Measurements from ENCODE around the gene CDKN2B-AS1. TPM values are rescaled to one million over a fixed set of nuclear protein-coding genes. Genes with fewer than 3 reads are reported as not detected.

The CDKN2B-AS1 gene
- polyA plus RNA-seq, 2 of the 4 experiments (the other 2 are of a cell fraction), result not detected

GRCh38 chr9:22041344-22041743, 46.8 kb downstream of the CDKN2B-AS1 start:
- no peak for ATAC-seq
- ChIA-PET CTCF (no interaction called here), POLR2A (no interaction called here)
- no peak for DNase-seq (ENCODE audit: low read depth in 1 of 2, low spot score in 1 of 2)
- Histone ChIP-seq H3K27ac (no peak overlapping the region), H3K9me3 (no peaks in the 10 kb centered on the region), H3K4me1 (no peaks in the 10 kb centered on the region), H3K4me3 (no peak overlapping the region), H3K4me2 (no peak overlapping the region)
- TF ChIP-seq ZSCAN20 (CRISPR knock-in tag; IDR thresholded peaks at IDR 0.05), result no peak
- no peak for TF ChIP-seq JUN (IDR thresholded peaks at IDR 0.05)
- no peak for TF ChIP-seq FOSB (CRISPR knock-in tag; IDR thresholded peaks at IDR 0.05)
- no peak for TF ChIP-seq PHF8 (IDR thresholded peaks at IDR 0.05; ENCODE audit: borderline replicate concordance, low read depth)
- TF ChIP-seq SMC3 (IDR thresholded peaks at IDR 0.05), result no peak
- TF ChIP-seq BCL3 (IDR thresholded peaks at IDR 0.05), result no peak
- no peak for TF ChIP-seq POLR2A (IDR thresholded peaks at IDR 0.05; ENCODE audit: low read length)
- no peak for TF ChIP-seq HES2 (IDR thresholded peaks at IDR 0.05)
- TF ChIP-seq USF2 (IDR thresholded peaks at IDR 0.05), result no peak
- no peak for TF ChIP-seq REST (IDR thresholded peaks at IDR 0.05)
- TF ChIP-seq HEYL (CRISPR knock-in tag; IDR thresholded peaks at IDR 0.05), result no peak
- no peak for TF ChIP-seq EP300 (IDR thresholded peaks at IDR 0.05)
- TF ChIP-seq HDAC2 (IDR thresholded peaks at IDR 0.05), result no peak
- TF ChIP-seq KDM1A (IDR thresholded peaks at IDR 0.05; ENCODE audit: low read depth), result no peak
- no peak for TF ChIP-seq ESRRA (IDR thresholded peaks at IDR 0.05; ENCODE audit: borderline replicate concordance, low read length)
- TF ChIP-seq MAZ (IDR thresholded peaks at IDR 0.05; ENCODE audit: borderline replicate concordance, low read depth, low read length), result no peak
- no peak for FAIRE-seq
- WGBS (ENCODE audit: missing lambda C conversion rate), result no CpG with 5 or more reads among the region's 1 CpG

GRCh38 chr9:22041775-22042174, 47.2 kb downstream of the CDKN2B-AS1 start:
- ATAC-seq, result no peak
- FAIRE-seq, result no peak
- Histone ChIP-seq H3K4me3 (no peak overlapping the region), H3K9me3 (no peaks in the 10 kb centered on the region), H3K4me2 (no peak overlapping the region), H3K4me1 (no peaks in the 10 kb centered on the region), H3K27ac (no peak overlapping the region)
- POLR2A ChIA-PET, result no interaction called here
- no peak for DNase-seq (ENCODE audit: low read depth in 1 of 2, low spot score in 1 of 2)
- CTCF ChIA-PET, result no interaction called here
- no peak for TF ChIP-seq HEYL (CRISPR knock-in tag; IDR thresholded peaks at IDR 0.05)
- TF ChIP-seq NFE2L2 (conservative IDR thresholded peaks at IDR 0.05; ENCODE audit: low read length), result no peak
- no peak for TF ChIP-seq KDM1A (IDR thresholded peaks at IDR 0.05; ENCODE audit: low read depth)
- TF ChIP-seq TFCP2L1 (CRISPR knock-in tag; IDR thresholded peaks at IDR 0.05), result no peak
- no peak for TF ChIP-seq PBX3 (IDR thresholded peaks at IDR 0.05)
- no peak for TF ChIP-seq CBX2 (IDR thresholded peaks at IDR 0.05; ENCODE audit: borderline replicate concordance, low read depth)
- no peak for TF ChIP-seq RFX5 (IDR thresholded peaks at IDR 0.05)
- TF ChIP-seq KDM5A (IDR thresholded peaks at IDR 0.05), result no peak
- TF ChIP-seq NR3C1 (IDR thresholded peaks at IDR 0.05), result no peak
- no peak for TF ChIP-seq RAD21 (conservative IDR thresholded peaks at IDR 0.05 in 1 of 2, IDR thresholded peaks at IDR 0.05 in 1 of 2)
- TF ChIP-seq ZSCAN20 (CRISPR knock-in tag; IDR thresholded peaks at IDR 0.05), result no peak
- TF ChIP-seq HOXB5 (CRISPR knock-in tag; IDR thresholded peaks at IDR 0.05), result no peak
- TF ChIP-seq ELK1 (IDR thresholded peaks at IDR 0.05; ENCODE audit: low read depth, low read length), result no peak
- no CpG with 5 or more reads among the region's 1 CpG for WGBS (ENCODE audit: missing lambda C conversion rate)
